Tibial nerve (tissue), 4 donors: Measurements from ENCODE around the gene RAB8B. TPM values are rescaled to one million over a fixed set of nuclear protein-coding genes. Genes with fewer than 3 reads are reported as not detected.

Experiments
- DNase-seq, 2 donors: peaks; one replicate each; pipeline ENCODE4 v3.0.0-alpha.2; 2019; ENCODE audit warnings: low spot score in 2 of 2
- H3K27ac ChIP-seq, 4 donors: fragments of 200-600 bp; sonication (generic) in 3 of 4; one replicate each; pipeline ENCODE4 v1.5.1; 2017 to 2019; ENCODE audit warnings: mild to moderate bottlenecking in 1 of 4
- H3K27me3 ChIP-seq, 2 donors: fragments of 200-600 bp; sonication (generic) in 1 of 2; one replicate each; pipeline versions ENCODE4 v1.5.1 to v1.6.0; 2017 to 2019
- H3K36me3 ChIP-seq, 3 donors: fragments of 200-600 bp; sonication (generic); one replicate each; pipeline ENCODE4 v1.5.1; 2018 to 2019
- H3K4me1 ChIP-seq, 4 donors: fragments of 200-600 bp; sonication (generic) in 3 of 4; one replicate each; pipeline ENCODE4 v1.5.1; 2017 to 2019
- H3K4me3 ChIP-seq, 4 donors: fragments of 200-600 bp; sonication (generic) in 3 of 4; one replicate each; pipeline ENCODE4 v1.5.1; 2017 to 2019; ENCODE audit warnings: mild to moderate bottlenecking in 1 of 4, moderate library complexity in 1 of 4
- H3K9me3 ChIP-seq, 4 donors: fragments of 200-600 bp; sonication (generic) in 3 of 4; one replicate each; pipeline ENCODE4 v1.5.1; 2017 to 2019
- CTCF ChIP-seq, 5 experiments: fragments of 200-600 bp in 3 of 5; fragments of 450-650 bp in 2 of 5; sonication (generic) in 3 of 5; IDR thresholded peaks; one replicate each; pipeline ENCODE4 v1.5.1; 2016 to 2019; ENCODE audit warnings: antibody characterized with exemption in 5 of 5, mild to moderate bottlenecking in 3 of 5, moderate library complexity in 2 of 5
- EP300 ChIP-seq, 2 donors: sonication (generic); formaldehyde crosslinking; IDR thresholded peaks; one replicate each; pipeline ENCODE4 v1.6.1; 2017; ENCODE audit warnings: antibody characterized with exemption in 2 of 2, mild to moderate bottlenecking in 1 of 2
- POLR2A ChIP-seq, 2 donors: fragments of 450-650 bp; IDR thresholded peaks; one replicate each; pipeline ENCODE4 v1.6.1; 2017; ENCODE audit warnings: antibody characterized with exemption in 2 of 2, mild to moderate bottlenecking in 2 of 2, moderate library complexity in 2 of 2
- WGBS, 2 donors: methylation state at CpG; one replicate each; pipeline ENCODE4 v1.1.5; 2018; 5-methylcytosine and 5-hydroxymethylcytosine counted together
- total RNA-seq, 4 donors: library from RNA; depleted of rRNA; stranded (reverse); fragments of >200 nt; gene quantifications; one replicate each; pipeline ENCODE4 v1.1.0, GENCODE V29; 2016

The RAB8B gene
- total RNA-seq, 4 donors from 2014 or later = 32.9 to 45.0 (median 42.5) TPM

DNA sequence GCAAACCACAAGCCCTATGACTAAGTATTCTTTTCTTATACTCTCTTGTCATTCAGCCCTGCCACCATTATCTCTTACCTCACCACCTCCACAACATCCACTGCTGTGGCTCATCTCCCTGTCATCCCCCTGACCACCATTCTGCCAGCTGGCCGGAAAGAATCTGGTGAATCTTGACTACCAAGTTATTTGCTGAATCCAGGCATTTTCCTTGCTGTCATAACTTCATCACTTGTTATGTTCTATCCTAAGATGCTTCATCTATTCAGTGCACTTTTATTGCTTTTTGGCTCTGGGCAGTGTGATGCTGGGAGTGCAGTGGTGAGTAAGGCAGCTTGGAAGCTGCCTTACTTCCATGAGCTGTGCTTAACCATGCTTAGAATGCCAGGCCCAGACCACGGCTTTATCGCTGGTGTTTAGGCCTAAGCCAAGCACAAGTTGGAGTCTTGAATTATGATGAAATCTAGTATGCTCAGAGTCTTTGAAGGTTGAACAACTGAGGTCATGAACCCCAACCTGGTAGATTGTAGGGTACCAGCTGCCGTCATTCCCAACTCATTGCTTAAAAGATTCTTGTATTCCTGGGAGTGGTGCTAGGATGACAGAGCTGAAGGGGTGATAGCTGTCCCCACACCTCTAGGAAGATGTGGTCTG, 61.0 kb downstream of the RAB8B start:
- DNase-seq = no peak
- 94 to 95% methylated on average over 4 of the region's 4 CpGs for WGBS, 2 donors

DNA sequence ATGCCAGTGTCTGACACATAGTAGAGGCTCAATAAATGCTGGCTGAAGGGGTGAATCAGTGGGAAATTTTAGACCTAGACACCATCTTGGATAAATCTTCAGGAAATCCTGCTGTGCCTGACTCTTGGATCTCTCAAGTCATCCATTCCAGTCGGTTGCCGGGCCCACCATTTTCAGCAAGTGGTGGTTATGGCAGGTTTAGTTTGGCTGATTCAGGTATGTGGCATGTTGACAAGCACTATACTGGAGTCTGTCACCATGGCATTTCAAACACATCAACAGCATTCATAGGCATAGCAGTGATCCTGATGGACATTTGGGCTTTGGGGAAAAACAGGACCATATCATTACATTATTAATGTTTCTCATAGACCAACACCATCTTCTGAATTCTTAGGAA, 62.3 kb downstream of the RAB8B start:
- H3K36me3 ChIP-seq = peaks cover 0 to 33% (median 0%) of the 10 kb centered on the region in 3 donors
- TF ChIP-seq CTCF (IDR thresholded peaks at IDR 0.05) = no peak
- no peak for TF ChIP-seq EP300 (IDR thresholded peaks at IDR 0.05)
- TF ChIP-seq POLR2A (IDR thresholded peaks at IDR 0.05) = no peak
- WGBS, 2 donors = 85 to 91% methylated on average over 2 of the region's 2 CpGs
- H3K4me3 ChIP-seq = no peak overlapping the region
- no peak for DNase-seq
- peaks cover 0 to 28% (median 12%) of the 10 kb centered on the region in 4 donors for H3K4me1 ChIP-seq
- no peaks in the 10 kb centered on the region for H3K27me3 ChIP-seq
- H3K27ac ChIP-seq = no peak overlapping the region
- H3K9me3 ChIP-seq = no peaks in the 10 kb centered on the region

More for the DNA sequence above, 61.0 kb downstream of the RAB8B start:
- Histone ChIP-seq H3K27ac (no peak overlapping the region), H3K27me3 (no peaks in the 10 kb centered on the region), H3K36me3 (peaks cover 0 to 44% (median 0%) of the 10 kb centered on the region in 3 donors), H3K4me1 (peaks cover 0 to 28% (median 14%) of the 10 kb centered on the region in 4 donors), H3K9me3 (no peaks in the 10 kb centered on the region), H3K4me3 (no peak overlapping the region)
- no peak for TF ChIP-seq CTCF (IDR thresholded peaks at IDR 0.05)
- TF ChIP-seq EP300 (IDR thresholded peaks at IDR 0.05) = no peak
- TF ChIP-seq POLR2A (IDR thresholded peaks at IDR 0.05) = no peak

- no peak overlapping the region for H3K4me3 ChIP-seq
- H3K9me3 ChIP-seq = no peaks in the 10 kb centered on the region
- H3K36me3 ChIP-seq = peaks cover 0 to 30% (median 0%) of the 10 kb centered on the region in 3 donors
- no peak for DNase-seq
- TF ChIP-seq CTCF (IDR thresholded peaks at IDR 0.05) (no peak), EP300 (IDR thresholded peaks at IDR 0.05) (no peak), POLR2A (IDR thresholded peaks at IDR 0.05) (no peak)
- H3K27ac ChIP-seq = no peak overlapping the region
- no peaks in the 10 kb centered on the region for H3K27me3 ChIP-seq
- peaks cover 0 to 28% (median 14%) of the 10 kb centered on the region in 4 donors for H3K4me1 ChIP-seq
- 93 to 96% methylated on average over 2 of the region's 2 CpGs for WGBS, 2 donors
These were observed 62.9 kb downstream of the RAB8B start for GRCh38 chr15:63252292-63252691.

- H3K4me1 ChIP-seq = peaks cover 0 to 27% (median 10%) of the 10 kb centered on the region in 4 donors
- no peaks in the 10 kb centered on the region for H3K9me3 ChIP-seq
- H3K36me3 ChIP-seq = peaks cover 0 to 48% (median 8%) of the 10 kb centered on the region in 3 donors
- no peak for DNase-seq
- TF ChIP-seq CTCF (IDR thresholded peaks at IDR 0.05) (no peak), POLR2A (IDR thresholded peaks at IDR 0.05) (no peak), EP300 (IDR thresholded peaks at IDR 0.05) (no peak)
- H3K27me3 ChIP-seq = no peaks in the 10 kb centered on the region
- WGBS, 2 donors = 82% methylated on average over 2 of the region's 2 CpGs
- peak overlapping the region in 1 of 4 donors; percentile 67 for H3K27ac ChIP-seq
- no peak overlapping the region for H3K4me3 ChIP-seq
These were observed 65.6 kb downstream of the RAB8B start for GRCh38 chr15:63254991-63255390.

DNA sequence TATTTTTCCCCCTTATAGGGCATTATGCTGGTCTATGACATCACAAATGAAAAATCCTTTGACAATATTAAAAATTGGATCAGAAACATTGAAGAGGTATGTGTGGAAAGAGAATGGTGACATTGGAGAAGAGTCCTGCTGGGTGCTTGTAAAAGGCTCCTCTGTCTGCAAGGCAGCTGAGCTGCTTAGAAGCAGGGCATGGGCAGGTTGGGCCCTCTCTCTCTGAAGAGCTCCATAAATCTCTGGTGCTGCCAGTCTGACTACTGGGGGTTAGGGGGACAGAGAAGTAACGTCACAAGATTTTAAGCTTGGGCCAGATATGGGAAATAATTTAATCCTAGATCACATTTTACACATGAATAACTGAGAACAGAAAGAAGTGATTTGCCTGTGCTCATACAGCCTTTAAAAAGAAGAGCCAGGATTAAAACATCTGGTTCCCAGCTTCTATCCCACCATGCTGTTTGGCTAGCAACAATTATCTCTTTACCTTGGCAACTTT, 66.1 kb downstream of the RAB8B start:
- 50 to 57% methylated on average over 1 of the region's 1 CpG for WGBS, 2 donors
- TF ChIP-seq EP300 (IDR thresholded peaks at IDR 0.05) (no peak), POLR2A (IDR thresholded peaks at IDR 0.05) (no peak), CTCF (IDR thresholded peaks at IDR 0.05) (no peak)
- Histone ChIP-seq H3K4me1 (peaks cover 0 to 27% (median 10%) of the 10 kb centered on the region in 4 donors), H3K27me3 (no peaks in the 10 kb centered on the region), H3K9me3 (no peaks in the 10 kb centered on the region), H3K4me3 (no peak overlapping the region), H3K36me3 (peaks cover 0 to 47% (median 11%) of the 10 kb centered on the region in 3 donors), H3K27ac (peak overlapping the region in 2 of 4 donors; percentile 65 to 67)
- no peak for DNase-seq
